Right ventricle myocardium superior (tissue), 1 donor: Measurements from ENCODE around the gene VEPH1. TPM values are rescaled to one million over a fixed set of nuclear protein-coding genes. Genes with fewer than 3 reads are reported as not detected.

Experiments
- ATAC-seq: fragments of 200-7000 bp; cut with Tn5 transposase; one replicate; pipeline ENCODE4 v1.9.1; 2020; ENCODE audit warnings: mild to moderate bottlenecking; ENCODE audit not compliant: poor library complexity
- DNase-seq: peaks from one replicate; pipeline ENCODE4 v3.0.0-alpha.2; 2020
- intact Hi-C: fragments of 100-400 bp; cut with DNase I; formaldehyde crosslinking; loops from one replicate; pipeline ENCODE4 v1.11.2; 2022
- total RNA-seq: library from RNA; stranded (reverse); fragmentation: NEBNext Ultra II Directional; extraction: Animal tissue kit (Norgen Biotek cat#: 25700); gene quantifications from one replicate; pipeline ENCODE4 v1.2.1, GENCODE V29; 2021
- donor health status: DM: no; HTN: yes; CAD: no; lungs with severe emphysema.

Gene VEPH1
- total RNA-seq, 1 donor from 2014 or later: not detected

DNA sequence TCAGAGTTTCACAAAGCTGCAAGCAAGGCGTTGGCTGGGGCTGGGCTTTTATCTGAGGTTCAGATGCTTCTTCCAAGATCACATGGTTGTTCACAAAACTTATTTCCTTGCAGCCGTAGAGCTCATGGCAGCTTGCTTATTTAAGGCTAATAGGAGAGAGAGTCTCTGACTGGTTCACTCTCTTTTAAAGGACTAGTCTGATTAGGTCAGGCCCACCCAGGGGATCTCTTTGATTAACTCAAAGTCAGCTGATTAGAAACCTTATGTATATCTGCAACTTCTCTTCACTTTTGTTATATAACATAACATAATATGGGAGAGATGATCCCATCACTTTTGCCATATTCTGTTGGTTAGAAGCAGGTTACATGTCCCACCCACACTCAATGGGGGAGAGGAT, 243.4 kb downstream of the VEPH1 start:
- ATAC-seq: no peak
- no peak for DNase-seq
- intact Hi-C loops: no loop called here

DNA sequence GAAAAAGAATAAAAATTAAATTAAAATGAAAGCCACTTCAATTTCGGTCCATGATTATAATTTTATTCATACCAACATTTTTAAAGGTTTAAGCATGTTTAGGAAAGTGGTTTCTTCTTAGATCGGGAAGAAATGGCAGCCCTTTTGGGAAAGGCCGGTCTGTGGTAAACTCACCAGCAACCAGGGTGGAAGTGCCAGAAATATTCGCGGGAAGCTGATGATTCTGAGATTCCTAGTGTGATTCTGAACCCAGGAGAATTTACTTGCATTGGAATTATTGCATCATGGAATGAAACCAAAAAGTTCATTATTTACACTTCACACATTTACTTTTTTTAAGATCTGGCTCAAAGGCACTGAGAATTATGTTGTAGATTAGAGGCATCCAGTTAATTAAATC, 246.1 kb downstream of the VEPH1 start:
- DNase-seq (no peak), ATAC-seq (no peak)
- intact Hi-C loops: no loop called here

- intact Hi-C loops: no loop called here
- no peak for ATAC-seq
- no peak for DNase-seq
Observed at GRCh38 chr3:157255797-157256196, 247.4 kb downstream of the VEPH1 start.

DNA sequence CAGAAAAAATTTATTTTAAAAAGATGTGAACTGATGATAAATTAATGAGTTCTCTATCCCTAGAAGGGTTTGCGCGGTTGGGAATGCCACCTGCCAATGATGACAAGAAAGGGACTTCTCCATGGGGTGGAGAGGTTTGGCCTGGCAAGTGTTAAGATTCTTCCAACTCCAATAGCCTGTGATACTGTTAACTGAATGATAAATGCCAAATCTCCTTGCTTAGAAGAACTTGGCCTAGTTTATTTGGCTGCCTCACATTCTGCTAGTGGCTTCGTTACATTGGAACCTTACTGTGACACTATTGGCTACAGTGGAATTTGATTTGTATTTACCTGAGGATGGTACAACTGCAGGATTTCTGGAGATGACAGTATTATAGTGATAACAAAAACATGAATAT, 251.5 kb downstream of the VEPH1 start:
- intact Hi-C loops: no loop called here
- ATAC-seq: peak; percentile 51
- DNase-seq: no peak

- intact Hi-C loops: no loop called here
Observed at GRCh38 chr3:157249606-157250005, 253.6 kb downstream of the VEPH1 start.

GRCh38 chr3:157248590-157249422, 254.4 kb downstream of the VEPH1 start:
- intact Hi-C loops: no loop called here
- ATAC-seq: peak; percentile 93
- DNase-seq: peak; percentile 43

More at GRCh38 chr3:157249606-157250005, 253.6 kb downstream of the VEPH1 start:
- DNase-seq (no peak), ATAC-seq (no peak)

DNA sequence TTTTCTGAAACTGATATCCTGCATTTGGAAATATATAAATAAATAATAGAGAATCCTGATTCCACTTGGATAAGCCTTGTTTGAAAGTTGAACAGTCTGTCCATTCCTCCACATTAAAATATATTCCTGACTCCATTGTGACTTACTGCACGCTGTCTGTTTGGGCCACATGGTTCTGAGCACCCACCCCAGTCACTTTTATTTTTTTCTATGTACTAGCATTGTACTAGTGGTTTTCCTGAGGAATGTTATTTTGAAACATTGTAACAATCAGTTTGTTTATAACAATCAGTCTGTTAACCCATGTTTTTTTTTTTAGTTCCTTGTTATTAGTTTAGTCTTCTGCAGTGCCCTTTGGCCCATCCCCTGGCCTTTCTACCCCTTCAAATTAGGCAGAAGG, 255.8 kb downstream of the VEPH1 start:
- intact Hi-C loops: no loop called here
- DNase-seq: no peak
- ATAC-seq: no peak

DNA sequence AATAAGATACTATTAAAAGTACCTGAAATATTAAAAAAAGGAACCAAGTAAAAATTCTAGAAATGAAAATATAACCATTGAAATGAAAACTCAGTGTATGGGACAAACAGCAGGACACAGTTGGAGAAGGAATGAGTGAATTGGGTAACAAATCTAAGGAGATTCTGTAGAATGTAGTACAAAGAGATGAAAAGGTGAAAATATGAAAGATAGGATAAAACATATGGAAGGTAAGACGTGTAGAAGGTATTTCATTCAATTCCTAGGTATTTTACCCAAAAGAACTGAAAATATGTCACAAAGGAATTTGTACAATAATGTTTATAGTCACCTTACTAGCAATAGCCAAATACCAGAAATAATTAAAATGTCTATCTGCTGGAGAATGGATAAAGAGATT, 260.4 kb downstream of the VEPH1 start:
- intact Hi-C loops: no loop called here
- no peak for ATAC-seq

DNA sequence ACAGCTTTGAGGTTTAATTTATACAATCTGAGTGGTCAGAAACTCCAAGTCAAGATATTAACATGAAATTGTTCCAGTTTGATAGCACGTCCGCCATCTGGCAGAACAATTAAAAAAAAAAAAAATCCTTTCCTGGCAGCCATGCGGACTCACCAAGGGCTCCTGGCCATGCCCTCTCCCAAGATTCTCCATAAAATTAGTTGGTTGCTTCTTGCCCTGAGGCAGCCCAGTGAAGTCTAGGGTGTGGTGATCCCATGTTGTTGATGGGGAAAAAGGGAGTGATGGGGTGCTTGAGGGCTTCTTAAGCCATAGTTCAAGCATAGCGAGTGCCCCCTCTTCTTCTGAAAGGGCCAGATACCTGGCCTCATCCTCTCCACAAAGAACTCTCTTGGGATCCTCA, 261.6 kb downstream of the VEPH1 start:
- DNase-seq (no peak), ATAC-seq (no peak)
- intact Hi-C loops: no loop called here

More for the DNA sequence above, 260.4 kb downstream of the VEPH1 start:
- no peak for DNase-seq

- intact Hi-C loops: no loop called here
- ATAC-seq: no peak
- no peak for DNase-seq
Observed at GRCh38 chr3:157240408-157240807, 262.8 kb downstream of the VEPH1 start.

DNA sequence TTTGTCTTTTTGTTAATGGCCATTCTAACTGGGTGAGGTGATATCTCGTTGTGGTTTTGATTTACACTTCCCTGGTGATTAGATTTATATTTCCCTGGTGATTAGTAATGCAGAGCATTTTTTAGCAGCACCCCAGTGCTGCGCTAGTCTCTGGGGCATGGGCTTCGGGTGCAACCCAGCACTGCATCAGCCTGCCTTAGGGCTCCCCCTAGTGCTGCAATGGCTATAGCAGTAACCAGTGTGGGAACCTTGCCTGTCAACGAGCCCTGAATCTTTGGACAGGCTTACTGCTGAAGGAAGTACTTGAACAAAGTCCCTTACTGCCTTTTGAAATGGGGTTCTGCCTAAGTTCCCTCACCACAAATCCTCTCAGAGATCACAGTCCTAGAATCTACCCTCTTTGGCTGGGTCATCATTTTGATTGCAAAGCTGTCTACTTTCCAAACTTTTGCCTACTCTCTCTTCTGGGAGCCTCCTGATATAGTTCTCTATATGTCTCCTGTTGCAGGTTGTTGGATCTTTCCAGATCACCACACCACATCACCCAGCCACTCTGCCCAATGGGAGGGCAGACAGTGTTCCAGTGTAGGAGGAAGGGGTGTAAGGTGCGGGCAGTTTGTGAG, 264.0 kb downstream of the VEPH1 start:
- ATAC-seq (peak; percentile 93), DNase-seq (peak; percentile 64)
- intact Hi-C loops: no loop called here

DNA sequence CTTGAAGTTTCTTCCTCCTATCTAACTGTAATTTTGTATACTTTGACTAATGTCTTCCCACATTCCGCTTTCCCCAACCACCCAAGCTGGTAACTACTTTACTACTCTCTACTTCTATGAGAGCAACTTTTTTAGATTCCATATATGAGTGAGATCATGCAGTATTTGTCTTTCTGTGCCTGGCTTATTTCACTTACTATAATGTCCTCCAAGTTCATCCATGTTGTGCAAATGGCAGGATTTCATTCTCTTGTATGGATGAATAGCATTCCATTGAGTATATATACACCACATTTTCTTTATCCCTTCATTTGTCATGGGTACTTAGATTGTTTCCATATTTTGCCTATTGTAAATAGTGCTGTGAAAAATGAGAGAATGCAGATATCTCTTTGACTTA, 264.8 kb downstream of the VEPH1 start:
- intact Hi-C loops: no loop called here
- no peak for ATAC-seq
- no peak for DNase-seq

GRCh38 chr3:157237886-157238285, 265.3 kb downstream of the VEPH1 start:
- DNase-seq: no peak
- intact Hi-C loops: no loop called here
- ATAC-seq: no peak

GRCh38 chr3:157235291-157235690, 267.9 kb downstream of the VEPH1 start:
- DNase-seq (no peak), ATAC-seq (no peak)
- intact Hi-C loops: no loop called here

GRCh38 chr3:157233923-157234322, 269.3 kb downstream of the VEPH1 start:
- DNase-seq (no peak), ATAC-seq (no peak)
- intact Hi-C loops: no loop called here

- intact Hi-C loops: no loop called here
- ATAC-seq (no peak), DNase-seq (no peak)
Observed at GRCh38 chr3:157232141-157232540, 271.1 kb downstream of the VEPH1 start.

- DNase-seq: no peak
- ATAC-seq: no peak
- intact Hi-C loops: no loop called here
Observed at GRCh38 chr3:157231071-157231470, 272.1 kb downstream of the VEPH1 start.

DNA sequence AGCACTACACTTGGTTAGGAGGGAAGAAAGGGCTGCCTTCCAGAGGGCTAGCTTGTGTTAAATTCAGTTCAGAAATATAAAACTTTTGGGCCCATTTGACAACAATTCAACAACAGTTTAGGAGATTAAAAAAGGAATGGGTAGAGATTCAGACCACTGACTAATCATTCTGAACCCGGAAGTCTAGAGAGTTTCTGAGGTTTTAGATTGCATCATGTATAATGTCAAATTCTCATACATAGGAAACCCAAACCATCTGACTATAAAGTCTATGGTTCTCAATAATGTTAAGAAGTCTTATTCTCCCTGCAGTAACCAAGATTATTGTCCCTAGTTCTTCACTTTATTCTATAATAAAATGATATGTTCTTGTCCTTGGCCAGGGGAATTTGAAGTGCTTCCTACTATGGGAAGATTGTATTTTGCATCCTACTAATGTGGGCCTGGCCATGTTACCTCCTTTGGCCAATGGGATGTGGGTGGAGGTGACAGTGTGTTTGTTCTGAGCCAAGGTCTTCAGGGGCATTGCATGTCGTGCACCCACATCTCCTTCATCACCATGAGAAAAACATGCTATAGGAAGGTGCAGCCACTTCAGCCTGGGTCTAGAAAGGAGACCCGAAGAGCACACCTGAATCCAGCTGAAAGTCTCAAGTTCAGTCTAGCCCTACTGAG, 276.9 kb downstream of the VEPH1 start:
- intact Hi-C loops: no loop called here
- ATAC-seq (no peak), DNase-seq (no peak)

- ATAC-seq: no peak
- no peak for DNase-seq
- intact Hi-C loops: no loop called here
Observed at GRCh38 chr3:157225001-157225400, 278.2 kb downstream of the VEPH1 start.

- intact Hi-C loops: no loop called here
- no peak for ATAC-seq
- no peak for DNase-seq
Observed at GRCh38 chr3:157220883-157221282, 282.3 kb downstream of the VEPH1 start.
